GM18520 (cell line): ENCODE results near the gene CNRIP1.
"Not testable (repeated sequence)": the region's sequence is repeated elsewhere in the genome, so short reads cannot be mapped to it uniquely, and the experiment has no call there.

Source experiments
- ATAC-seq: cut with Tn5 transposase; IDR thresholded peaks from one replicate; pipeline ENCODE4 v1.9.1; 2021; ENCODE audit not compliant: unreplicated experiment

Gene CNRIP1, protein sequence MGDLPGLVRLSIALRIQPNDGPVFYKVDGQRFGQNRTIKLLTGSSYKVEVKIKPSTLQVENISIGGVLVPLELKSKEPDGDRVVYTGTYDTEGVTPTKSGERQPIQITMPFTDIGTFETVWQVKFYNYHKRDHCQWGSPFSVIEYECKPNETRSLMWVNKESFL

DNA sequence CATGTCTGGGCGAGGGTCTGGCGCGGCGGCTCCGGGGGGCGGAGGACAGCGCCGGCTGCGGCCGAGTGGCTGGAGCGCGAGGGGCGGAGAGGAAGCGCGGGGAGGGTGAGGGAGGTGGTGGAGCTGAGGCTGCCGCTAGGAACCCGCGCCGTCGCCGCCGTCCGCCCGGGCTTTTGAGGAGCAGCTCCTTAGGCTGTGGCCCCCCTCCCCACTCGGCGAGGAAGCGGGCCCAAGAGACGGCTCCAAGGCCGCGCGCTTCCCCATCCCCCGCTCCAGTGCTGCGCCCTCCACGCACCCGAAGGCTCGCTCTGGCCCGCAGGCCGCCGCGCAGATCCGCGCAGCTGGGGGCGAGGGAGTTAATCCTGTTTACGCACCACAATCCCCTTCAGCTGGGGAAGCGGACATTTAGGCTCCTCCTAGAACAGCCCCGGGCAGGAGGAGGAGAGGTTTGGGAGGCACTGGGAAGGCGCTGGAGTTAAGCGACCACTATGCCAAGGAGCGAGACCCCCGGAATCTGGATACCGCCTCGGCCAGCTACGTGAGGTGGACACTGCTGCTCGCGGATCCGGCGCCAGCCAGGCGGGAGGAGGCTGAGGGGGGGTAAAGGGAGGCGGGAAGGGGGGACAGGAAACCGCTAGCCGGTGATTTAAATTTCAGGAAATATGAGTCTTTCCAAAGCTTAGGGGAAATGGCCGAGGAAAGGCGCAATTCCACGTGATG lies at the start of gene CNRIP1:
Gene CNRIP1, minus strand, starts transcription at position 552 of the 720 bp plus-strand sequence. Its CDS starts 549 bp downstream, at position 3.
- no peak for ATAC-seq

DNA sequence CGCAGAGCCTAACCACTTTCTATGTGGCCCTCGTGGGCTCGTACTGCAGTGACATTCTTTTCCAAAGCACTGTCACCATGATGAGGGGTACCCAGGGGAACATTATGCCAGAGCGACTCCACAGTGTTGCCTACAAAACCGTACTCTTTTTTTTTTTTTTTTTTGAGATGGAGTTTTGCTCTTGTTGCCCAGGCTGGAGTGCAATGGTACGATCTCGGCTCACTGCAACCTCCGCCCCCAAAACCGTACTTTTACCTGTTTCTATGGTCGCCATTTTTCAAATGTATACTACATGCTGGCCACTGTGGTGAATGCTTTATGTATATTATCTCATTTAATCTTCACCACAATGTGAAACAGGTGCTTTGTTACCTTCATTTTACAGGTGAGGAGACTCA lies 49.6 kb upstream of the CNRIP1 start:
- ATAC-seq: no peak

DNA sequence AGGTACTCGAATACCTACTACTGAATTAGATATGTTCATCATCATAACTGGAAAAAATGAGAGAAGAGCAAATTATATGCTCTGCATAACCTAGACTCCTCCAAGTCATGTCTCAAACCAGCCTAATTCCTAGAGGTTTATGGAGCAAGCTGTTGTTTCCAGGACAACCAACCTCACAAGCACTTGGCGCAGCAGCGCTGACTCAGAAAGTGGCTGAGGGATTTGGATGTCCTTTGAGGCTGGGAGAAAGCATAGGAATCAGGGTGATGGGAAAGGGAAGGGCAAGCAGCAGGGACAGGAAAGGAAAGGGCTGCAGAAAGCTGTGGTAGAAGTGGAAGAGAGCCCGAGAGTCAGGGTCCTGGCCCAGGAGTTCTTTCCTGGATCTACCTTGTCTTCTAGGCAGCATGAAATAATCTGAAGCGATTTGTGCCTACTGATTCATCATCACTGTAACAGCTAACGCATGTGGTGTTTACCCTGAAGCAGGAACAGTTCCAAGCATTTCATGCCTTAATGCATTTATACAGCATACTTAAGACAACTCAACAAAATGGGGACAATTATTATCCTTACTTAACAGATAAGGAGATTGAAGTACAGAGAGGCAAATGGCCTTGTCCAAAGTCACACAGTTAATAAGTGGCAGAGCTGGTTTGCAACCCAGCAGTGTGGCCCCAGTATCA lies 49.0 kb upstream of the CNRIP1 start:
- ATAC-seq: no peak

DNA sequence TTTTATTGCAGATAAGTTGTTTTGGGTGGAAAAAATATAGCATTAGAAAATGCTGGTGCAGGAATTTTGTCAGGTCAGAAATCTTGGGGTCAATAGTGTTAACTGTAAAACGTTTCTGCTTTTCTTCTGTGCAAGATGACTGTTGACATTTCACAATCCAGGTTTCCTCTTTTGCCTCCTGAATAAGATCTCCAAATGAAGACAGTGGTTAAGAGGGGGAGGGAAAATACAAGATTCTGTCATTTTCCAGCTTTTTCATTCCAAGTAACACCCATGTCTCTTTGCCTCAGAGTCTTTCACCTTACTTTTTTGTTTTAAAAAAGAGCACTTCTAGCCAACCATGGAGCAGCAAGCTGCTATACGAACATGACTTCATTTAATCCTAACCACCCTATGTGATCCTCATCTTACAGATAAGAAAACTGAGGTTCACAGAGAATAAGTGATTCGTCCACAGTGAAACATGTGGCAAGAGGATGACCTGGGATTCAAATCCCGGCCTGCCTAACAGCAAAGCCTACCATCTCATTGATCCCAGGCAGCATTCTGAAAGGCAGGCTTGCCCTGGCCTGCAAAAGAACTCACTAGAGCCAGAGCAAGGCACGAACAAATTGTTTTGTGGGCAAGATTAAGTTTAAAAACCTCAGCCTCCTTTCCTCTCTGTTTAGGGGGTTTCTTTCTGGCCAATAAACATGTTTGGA lies 48.4 kb upstream of the CNRIP1 start:
- ATAC-seq: no peak

DNA sequence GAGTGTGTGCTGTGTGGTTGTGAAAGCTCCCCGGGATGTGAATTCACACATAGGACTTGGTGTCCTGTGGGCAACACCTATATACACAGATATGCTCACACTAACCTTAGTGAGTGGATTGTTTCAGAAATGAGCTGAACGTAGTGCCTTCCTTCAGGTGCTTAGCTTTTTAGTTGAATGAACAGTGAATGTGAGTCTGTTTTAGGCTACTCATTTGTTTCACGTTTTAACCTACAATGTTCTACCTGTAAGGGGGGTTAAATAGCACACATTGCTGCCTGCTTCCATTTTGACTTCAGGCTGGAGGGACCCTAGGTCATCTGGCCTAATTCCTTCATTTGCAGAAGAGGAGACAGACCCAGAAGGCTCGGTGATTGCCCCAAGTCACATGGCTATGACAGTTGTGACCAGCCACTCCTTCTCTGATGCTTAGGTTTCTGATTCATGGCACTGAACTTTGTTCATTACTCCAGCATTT lies 46.4 kb upstream of the CNRIP1 start:
- peak; percentile 44 for ATAC-seq

DNA sequence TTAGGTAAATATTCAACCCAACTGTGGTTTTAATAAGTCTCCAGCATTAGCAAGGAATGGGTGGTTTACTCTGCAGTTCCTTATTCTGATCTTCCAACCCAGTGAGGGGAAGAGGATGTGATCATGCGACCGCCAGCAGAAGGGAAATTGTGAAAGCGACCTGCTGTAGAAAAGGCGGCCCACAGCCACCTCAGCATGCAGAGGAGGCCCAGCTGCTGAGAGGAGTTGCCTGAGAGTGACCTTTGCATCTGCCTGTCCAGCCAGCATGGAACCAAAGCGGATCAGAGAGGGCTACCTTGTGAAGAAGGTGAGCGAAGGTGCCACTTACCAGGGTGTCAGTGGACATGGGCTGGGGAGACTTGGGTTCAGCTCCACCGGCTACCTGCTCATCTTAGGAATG lies 45.3 kb upstream of the CNRIP1 start, which contains the start of gene PLEK:
Gene PLEK, plus strand, starts transcription at position 196 of the 400 bp plus-strand sequence. Its CDS starts 70 bp downstream, at position 266.
- ATAC-seq: peak; percentile 38

DNA sequence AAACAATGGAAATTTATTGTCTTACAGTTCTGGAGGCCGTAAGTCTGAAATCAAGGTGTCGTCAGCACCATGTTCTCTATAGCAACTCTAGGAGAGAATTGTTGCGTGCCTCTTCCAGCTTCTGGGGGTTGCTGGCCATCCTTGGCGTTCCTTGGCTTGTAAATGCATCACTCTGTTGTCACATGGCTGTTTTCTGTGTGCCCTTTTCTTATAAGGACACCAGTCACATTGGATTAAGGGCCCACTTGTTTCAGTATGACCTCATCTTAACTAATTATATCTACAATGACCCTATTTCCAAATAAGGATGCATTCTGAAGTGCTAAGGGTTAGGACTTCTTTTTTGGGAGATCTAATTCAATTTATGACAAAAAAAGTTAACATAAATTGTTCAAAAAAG lies 44.0 kb upstream of the CNRIP1 start:
- no peak for ATAC-seq

DNA sequence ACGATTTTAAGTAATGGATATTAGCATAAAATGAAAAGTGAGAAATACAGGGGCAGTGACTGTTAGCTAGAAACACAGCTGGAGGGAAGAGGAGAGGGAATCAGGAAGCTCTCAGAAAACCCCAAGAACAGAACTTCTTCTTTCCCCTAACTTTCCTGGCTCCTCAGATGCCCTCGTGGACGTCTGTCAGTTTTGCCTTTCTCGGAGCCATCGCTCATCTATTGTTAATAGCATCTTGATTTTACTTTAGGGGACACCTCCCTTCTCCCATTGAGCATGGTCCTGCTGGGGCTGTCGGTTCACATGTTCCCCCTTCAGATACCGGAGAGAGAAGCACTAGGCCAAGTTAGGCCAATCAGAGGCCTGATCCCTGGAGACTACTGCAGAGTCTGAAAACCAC lies 43.0 kb upstream of the CNRIP1 start:
- ATAC-seq: no peak

DNA sequence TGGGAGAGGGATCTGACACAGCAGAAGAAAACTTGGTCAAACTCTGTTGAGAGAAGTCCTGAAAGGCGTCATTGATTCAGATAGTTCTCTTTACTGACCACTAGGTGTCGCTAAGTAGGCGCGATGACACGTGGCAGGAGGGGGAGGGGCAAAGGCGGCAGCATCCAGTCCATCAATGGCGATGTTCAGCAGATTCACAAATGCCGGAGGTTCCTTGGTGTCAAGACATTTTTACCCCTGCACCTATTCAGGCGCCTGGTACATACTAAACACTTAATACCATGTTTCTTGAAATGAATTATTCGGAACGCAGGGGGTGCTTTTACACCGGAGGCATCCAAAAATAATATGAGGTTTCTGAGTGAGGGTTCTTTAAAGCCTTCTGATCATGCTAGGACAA lies 42.3 kb upstream of the CNRIP1 start:
- ATAC-seq: peak; percentile 20

DNA sequence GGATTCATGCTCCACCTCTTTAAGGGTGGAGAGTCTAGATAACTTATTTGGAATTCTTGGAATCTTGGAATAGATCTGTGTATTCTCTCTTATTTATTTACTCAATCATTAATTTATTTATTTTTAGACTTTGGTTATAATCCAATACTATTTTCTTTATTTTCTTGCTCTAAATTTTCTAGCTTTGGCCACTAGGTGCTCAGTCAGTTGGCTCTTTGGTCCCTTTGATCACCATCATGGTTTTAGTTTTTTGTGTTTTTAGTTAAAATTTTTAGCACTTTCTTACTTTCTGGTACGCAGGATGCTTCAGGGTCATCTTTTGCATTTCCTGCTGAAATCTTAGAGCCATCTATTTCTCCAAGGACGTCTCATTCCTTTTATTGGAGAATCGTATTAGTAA lies 40.1 kb upstream of the CNRIP1 start:
- no peak for ATAC-seq

DNA sequence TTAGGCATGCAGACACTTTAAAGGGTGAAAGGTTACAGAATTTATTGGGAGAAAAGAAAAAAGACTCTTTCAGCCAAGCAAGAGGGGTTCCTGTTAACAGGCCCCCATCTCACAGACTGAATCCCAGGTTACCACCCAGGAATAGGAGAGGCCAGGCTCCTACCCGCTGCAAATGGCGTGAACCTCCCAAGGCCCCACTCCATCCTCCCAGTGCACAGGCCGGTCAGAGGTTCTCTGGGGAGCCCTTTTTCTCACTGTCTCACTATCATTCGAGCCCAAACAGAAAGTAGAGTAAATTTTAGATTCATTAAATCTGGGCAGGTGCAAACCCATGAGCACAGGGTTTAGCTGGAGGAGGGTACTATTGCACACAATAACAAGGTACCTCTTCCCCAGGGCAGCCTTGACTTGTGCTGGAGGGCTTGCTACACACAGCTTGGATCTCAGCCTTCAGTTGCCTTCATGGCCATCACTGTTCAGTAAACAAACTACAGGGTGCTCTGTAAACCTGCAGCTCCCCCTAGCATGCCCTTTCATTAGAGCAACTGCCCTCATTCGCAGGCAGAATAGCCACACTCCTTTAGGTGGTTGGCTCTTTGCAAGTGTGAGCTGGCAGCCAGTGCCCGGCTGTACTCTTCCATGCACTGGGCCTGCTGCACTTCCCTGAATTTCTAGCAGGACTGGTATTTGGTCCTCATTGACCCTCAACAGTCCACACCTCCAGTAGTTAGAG lies 38.0 kb upstream of the CNRIP1 start:
- ATAC-seq: peak; percentile 60

DNA sequence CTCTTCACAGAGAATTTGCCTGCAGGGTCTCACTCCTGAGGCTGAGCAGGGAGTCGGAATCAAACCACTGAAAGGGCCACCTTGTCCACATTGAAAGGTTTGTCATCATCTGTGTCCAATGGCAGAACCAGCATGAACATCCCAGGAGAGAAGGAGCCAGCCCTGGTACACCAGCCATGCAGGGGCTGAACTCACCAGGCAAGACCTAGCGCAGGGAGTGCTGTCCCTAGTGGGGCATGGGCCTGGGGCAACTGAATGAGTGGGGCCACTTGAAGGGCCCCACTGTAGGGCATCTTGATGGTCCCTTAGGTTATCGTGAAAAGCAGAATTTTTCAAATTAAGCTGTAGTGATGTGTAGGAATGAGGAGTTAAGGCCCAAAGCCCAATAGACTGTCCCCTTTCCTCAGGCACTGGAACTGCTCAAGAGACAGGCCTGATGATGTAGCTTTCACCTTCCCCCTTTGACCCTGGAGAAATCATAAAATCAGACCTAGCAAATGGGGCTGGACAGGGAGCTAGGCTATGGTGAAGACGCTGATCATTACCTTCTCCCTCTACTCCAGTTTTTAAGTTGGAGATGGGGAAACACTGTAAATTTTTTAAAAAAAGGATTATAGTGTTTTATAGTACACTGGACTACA lies 37.0 kb upstream of the CNRIP1 start:
- ATAC-seq: no peak

DNA sequence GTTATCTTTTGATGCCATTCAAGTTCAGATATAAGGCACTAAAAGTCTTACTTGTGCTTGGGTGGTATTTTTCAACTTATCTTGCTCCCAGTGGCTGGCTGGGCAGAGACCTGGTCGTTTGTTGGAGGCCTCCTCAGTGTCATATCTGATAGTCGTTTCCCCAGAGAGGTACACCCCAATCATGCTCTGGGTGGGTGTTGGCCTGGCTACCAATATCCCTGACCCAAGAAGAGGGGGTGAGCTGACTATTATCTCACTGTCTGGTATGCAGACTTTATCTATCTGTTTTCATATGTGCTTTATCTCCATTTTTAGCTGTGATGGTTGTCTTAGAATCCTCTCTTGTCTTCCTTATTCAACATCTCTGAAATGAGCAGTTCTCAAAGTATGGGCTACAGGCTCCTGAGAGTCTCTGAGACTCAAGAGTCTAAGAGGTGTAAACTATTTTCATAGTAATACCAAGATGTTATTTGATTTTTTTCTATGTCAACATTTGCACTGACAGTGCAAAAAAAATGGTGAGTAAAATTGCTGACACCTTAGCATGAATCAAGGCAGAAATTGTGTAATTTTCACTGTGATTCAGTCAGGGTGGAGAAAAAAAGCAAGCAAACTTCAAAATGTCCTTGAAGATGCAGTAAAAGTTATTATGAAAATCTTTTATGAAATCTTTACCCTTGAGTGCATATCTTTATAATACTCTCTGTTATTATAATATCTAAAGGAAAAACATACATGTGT lies 33.1 kb upstream of the CNRIP1 start:
- ATAC-seq: no peak

DNA sequence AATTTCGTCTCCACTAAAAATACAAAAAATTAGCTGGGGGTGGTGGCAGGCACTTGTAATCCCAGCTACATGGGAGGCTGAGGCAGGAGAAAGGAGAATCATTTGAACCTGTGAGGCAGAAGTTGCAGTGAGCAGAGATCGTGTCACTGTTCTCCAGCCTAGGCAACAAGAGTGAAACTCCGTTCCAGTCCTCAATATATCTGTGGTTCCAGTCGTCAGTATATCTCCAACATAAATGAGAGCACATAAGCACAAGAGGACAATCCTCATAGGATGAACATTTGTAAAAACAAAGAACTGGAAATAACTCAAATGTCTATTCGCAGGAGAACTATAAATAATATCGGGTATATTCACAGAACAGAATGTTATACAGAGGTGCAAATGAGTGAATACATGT lies 32.2 kb upstream of the CNRIP1 start:
- ATAC-seq: no peak

DNA sequence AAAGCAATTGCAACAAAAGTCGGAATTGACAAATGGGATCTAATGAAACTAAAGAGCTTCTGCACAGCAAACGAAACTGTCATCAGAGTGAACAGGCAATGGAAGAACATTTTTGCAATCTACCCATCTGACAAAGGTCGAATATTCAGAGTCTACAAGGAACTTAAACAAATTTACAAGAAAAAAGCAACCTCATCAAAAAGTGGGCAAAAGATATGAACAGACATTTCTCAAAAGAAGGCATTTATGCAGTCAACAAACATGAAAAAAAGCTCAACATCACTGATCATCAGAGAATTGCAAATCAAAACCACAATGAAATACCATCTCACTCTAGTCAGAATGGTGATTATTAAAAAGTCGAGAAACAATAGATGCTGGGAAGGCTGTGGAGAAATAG lies 29.3 kb upstream of the CNRIP1 start:
- ATAC-seq: not testable (repeated sequence)

DNA sequence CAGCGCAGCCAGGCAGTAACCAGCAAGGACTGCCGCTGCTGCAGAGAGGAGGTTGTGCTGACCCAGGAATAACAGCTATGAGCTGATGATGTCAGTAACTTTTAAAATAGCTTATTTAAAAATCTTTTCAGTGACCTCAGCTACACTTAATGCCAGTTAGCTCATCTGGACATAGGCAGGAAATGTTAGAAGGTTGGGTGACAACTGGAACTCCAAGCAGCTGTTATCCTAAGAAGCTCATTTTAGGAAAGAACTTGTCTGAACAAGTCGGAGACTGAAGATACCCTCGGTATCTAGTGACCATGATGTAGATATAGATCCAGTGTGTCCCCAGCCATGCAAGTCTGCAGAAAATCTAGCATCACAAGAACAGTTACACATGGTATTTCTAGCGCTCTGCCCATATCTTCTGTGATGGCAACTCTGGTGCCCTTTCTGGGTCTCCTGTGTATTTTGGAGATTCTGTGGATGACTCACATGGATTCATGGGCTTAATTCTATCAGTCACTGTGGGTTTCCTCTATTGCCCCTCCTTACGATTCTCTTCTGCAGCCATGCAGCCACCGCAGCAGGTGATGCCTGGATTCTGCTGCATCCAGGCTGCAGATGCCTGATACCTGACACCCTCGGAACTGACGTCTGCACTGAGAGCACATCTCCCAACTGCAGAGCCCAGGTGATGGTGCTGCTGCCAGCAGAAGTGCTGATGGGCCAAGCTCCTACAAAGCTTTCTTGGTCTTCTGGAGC lies 25.6 kb upstream of the CNRIP1 start:
- ATAC-seq: no peak

DNA sequence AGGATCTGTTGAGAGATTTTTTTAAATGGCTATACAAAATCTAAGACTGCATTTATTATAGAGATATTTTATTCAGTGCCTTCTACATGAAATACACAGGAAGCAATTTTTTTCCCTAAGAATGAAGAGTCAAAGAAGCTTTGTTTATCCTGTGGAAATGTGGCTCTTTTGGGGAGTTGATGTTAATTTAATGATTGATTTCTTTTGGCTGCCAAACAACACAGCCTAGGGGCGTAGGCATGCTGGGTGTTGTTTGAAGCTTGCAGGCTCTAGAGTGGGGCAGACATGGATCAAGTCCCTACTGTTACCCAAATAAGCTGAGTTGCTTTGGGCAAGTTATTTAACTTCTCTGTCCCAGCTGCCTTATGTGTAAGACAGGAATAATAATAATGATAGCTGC lies 24.3 kb upstream of the CNRIP1 start:
- ATAC-seq: no peak

DNA sequence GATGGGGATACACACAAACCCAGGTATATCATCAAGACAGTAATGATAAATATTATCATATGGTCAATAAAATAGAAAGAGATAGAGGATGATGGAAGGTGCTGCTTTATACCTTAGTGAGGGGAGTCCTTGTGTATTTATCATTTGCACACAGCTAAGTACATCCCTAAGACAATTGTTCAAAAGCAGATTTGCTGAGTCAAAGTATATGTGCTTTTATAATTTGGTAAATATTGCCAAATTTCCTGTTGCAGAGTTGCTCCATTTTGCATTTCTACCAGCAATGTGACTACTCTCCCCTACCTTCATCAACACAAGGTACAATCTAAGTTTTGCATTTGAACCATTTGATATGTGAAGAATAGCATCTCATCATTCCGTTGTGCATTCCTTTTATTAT lies 22.7 kb upstream of the CNRIP1 start:
- no peak for ATAC-seq

DNA sequence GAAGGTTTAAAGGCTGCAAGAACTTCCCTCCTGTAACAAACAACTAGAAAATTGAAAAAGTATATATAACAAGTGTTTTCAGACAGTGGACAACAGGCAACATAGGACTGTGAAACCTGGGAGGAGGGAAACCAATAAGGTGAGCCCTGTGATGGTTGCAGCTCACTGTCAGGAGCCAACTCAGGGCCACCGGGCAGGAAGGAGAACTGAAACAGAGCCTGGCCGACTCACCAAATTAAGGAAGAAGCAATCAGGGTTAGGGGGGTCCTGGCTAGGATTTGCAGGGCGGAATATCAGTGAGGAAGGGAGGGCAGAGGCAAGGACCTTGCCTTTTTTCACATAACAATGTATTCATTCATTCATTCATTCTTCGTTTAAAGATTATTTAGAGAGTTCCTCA lies 21.8 kb upstream of the CNRIP1 start:
- no peak for ATAC-seq
